LNCAP (cell line): Measurements from ENCODE around the gene COG4.

Source experiments
- TF ChIP-seq, protein P1 (sequence below): fragments of 450-650 bp; IDR thresholded peaks from 2 replicates; pipeline ENCODE4 v1.5.1; 2017; ENCODE audit warnings: mild to moderate bottlenecking

Gene COG4

DNA sequence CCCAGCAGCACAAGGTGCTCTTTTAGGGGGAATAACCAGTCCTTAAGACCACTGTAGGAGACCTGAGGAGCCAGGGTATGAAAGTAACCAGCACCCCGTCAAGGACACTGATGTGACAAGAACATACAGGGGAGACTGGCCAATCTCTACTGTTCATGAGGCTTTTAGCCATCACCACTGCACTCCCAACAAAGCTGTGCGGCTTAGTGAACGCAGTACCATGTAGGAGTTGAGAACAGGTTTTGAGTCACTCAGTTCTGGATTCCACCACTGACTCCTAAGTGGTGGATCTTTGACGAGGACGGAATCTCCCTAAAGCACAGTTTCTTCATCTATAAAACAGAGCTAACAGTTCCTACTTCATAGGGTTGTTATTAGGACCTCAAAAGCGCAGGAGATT is 26.8 kb downstream of the COG4 start:
- TF ChIP-seq, protein P1, sequence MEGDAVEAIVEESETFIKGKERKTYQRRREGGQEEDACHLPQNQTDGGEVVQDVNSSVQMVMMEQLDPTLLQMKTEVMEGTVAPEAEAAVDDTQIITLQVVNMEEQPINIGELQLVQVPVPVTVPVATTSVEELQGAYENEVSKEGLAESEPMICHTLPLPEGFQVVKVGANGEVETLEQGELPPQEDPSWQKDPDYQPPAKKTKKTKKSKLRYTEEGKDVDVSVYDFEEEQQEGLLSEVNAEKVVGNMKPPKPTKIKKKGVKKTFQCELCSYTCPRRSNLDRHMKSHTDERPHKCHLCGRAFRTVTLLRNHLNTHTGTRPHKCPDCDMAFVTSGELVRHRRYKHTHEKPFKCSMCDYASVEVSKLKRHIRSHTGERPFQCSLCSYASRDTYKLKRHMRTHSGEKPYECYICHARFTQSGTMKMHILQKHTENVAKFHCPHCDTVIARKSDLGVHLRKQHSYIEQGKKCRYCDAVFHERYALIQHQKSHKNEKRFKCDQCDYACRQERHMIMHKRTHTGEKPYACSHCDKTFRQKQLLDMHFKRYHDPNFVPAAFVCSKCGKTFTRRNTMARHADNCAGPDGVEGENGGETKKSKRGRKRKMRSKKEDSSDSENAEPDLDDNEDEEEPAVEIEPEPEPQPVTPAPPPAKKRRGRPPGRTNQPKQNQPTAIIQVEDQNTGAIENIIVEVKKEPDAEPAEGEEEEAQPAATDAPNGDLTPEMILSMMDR, result no peak

DNA sequence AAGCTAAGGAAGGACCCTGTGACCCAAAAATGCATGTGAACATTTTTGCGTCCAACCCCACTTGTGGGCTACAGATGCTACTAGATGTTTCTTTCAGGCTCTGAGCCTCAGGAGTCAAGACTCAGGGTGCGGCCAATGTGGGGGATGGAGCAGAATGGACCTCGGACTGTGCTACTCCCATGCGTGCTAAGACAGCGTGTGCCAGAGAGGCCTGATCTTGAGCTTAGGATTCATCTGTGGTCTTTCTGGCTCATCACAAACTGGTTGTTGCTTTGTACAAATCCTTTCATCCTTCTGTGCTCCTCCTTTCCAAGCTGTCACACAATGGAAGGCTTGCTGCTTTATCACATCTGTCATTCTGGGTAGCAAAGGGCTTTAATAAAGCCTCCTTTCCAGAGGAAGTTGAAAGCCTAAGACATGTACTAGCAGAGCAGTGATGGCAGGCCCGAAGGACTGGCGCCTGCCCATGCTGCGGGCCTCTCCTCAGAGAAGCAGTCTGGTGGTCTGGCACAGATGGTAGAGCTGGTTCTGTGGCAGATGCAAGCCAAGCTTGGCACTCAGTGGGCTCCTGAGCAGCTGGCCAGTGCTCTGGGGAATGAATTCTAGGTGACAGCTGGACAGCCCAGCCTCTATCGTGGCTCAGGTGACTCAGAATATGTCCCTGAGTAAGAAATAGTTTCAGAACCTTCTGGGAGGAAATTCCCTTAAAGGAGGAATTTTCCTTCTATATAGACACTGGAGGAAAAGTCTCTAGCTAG is 27.8 kb downstream of the COG4 start:
- TF ChIP-seq, protein P1, result no peak

DNA sequence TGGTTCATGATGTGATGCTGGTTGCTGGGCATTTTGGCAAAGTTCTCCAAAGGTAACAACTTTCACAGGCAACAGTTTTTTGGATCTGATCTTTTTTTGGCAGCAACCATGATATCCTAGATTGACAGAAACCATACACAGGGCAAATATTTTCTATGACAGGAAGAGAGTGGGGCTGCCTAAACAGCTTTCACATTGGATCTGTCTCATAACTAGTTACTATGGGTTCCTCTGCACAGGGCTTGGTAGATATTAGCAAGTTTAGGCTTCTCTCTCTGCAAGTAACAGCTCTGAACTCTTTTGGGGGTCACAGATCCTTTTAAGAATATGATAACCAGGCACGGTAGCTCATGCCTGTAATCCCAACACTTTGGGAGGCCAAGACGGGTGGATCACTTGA is 28.6 kb downstream of the COG4 start:
- TF ChIP-seq, protein P1, result no peak

DNA sequence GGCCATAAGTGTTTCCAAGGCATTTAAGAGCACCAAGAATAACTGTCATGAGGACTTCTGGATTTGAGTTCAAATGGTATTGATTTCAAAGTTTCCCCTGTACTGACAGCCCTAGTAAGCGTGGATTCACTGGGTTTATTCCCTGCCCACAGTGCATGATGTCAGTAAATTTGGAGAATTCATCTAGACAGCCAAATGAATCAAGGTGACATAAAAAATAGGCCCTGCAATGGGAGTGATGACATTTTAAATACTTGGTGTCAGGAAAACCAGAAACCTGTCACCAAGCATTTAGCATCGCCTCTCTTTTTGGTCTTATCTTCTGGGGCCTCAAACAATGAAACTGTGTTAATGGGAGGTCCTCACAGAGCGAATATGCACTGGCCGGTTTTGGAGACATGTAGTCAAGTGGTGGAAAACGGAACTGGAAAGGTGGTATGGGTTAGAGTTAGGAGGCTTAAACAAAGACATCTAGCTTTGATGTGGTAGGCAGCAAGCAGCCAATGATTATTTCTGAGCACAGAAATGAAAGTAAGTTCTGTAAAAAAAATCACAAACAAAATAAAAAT is 29.1 kb downstream of the COG4 start:
- TF ChIP-seq, protein P1, result no peak

DNA sequence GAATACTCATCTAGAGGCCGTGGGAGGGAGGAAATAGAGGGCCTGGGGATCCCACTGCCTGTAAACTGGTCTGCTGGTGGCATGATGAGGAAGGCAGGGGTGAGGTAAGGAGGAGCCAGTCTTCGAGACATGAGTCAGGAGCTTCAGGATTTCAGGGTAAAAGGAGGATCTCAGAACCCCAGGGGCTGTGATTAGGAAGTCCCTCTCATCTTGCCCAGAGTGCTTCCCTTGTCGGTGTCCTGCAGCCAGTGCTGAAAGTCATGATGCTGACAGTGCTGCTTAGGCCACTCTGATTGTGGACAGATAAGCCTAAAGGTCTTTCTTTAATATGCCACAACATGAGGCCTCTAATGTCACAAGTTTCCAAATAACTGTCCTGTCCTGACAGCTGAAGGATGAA is 29.6 kb downstream of the COG4 start:
- TF ChIP-seq, protein P1, result no peak

DNA sequence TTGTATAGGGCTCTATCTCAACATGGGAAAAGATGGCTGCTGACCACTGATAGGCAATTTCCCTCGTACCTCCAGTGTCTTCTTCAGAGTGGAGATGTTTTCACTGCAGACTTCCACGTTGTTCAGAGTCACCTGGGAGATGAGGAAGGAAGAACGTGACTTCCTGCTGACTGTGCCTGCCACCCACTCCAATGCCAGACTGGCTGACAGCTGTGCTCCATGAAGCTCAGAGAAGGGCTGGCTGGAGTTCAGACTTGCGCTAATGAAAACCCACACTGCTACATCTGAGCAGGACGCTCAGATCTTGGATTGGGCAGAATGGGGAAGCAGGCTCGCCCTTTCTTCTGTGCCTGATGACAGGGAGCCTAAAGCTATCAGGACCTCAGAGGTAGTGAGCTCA is 33.1 kb downstream of the COG4 start:
- TF ChIP-seq, protein P1, result no peak

DNA sequence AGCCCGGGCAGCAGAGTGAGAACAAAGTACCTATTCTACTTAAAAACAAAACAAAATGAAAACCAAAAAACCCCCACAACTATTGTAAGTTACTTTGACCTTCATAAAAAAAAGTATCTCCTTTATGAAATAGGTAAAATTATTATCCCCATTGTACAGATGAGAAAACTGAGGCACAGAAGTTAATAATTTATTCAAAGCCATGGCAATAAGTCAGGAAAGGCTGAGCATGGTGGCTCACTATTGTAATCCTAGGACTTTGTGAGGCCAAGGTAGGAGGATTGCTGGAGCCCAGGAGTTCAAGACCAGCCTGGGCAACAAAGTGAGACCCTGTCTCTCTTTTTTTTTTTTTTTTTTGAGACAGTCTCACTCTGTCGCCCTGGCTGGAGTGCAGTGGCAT is 38.5 kb downstream of the COG4 start:
- TF ChIP-seq, protein P1, result no peak
